HFF-Myc (cell line): Measurements from ENCODE around the gene HMGA1.

ENCODE experiments used
- DNase-seq: peaks from one replicate; pipeline ENCODE4 v3.0.0-alpha.2; 2011; ENCODE audit warnings: low read depth; ENCODE audit errors: extremely low read depth
- H3K4me3 ChIP-seq: replicated peaks from 2 replicates; pipeline ENCODE4 v1.5.1; 2011; ENCODE audit warnings: low read depth, mild to moderate bottlenecking, control low read depth, low read length
- TF ChIP-seq, protein P1 (sequence below): IDR thresholded peaks from 2 replicates; pipeline ENCODE4 v1.5.1; 2012; ENCODE audit warnings: mild to moderate bottlenecking, low read depth, low read length, control low read depth; ENCODE audit errors: missing control alignments

HMGA1 gene, protein sequence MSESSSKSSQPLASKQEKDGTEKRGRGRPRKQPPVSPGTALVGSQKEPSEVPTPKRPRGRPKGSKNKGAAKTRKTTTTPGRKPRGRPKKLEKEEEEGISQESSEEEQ

DNA sequence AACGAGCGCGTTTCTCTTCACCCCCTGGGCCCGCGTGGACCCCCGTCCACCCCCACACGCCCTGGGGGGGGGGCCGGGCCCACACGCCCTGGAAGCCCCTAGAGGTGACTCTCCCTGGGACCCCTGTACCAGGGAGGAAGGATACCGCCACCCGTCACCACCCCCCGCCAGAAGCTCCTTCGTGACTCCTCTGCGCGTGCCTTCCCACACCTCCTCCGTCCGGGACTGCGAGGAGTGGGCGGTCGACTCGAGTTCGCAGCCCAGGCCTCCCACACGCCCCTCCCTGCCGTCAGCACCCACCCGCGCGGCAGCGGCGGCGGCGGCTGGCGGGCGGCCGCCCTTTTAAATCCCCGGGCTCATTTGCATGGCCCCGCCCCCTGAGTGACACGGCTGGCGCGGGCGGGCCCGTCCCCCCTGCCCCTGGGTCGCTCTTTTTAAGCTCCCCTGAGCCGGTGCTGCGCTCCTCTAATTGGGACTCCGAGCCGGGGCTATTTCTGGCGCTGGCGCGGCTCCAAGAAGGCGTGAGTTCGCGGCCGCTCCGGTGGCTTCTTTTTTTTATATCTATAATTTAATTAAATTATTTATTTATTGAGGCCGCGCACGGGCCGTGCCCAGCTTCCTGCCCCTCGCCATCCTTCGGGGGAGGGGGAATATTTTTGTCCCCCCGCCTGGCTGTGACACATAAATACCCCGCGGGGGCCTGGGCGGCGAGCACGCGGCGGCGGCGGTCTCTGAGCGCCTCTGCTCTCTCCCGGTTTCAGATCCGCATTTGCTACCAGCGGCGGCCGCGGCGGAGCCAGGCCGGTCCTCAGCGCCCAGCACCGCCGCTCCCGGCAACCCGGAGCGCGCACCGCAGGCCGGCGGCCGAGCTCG is at the start of gene HMGA1:
Gene HMGA1 (plus strand): TSS at position 431 of the 873 bp plus-strand sequence. CDS start 3,908 bp downstream, outside the sequence.
- no peak for DNase-seq
- H3K4me3 ChIP-seq, result peak within 1 kb of the TSS; percentile 69
- TF ChIP-seq, protein P1, sequence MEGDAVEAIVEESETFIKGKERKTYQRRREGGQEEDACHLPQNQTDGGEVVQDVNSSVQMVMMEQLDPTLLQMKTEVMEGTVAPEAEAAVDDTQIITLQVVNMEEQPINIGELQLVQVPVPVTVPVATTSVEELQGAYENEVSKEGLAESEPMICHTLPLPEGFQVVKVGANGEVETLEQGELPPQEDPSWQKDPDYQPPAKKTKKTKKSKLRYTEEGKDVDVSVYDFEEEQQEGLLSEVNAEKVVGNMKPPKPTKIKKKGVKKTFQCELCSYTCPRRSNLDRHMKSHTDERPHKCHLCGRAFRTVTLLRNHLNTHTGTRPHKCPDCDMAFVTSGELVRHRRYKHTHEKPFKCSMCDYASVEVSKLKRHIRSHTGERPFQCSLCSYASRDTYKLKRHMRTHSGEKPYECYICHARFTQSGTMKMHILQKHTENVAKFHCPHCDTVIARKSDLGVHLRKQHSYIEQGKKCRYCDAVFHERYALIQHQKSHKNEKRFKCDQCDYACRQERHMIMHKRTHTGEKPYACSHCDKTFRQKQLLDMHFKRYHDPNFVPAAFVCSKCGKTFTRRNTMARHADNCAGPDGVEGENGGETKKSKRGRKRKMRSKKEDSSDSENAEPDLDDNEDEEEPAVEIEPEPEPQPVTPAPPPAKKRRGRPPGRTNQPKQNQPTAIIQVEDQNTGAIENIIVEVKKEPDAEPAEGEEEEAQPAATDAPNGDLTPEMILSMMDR, result no peak

- DNase-seq, result no peak
- TF ChIP-seq, protein P1, result no peak
- H3K4me3 ChIP-seq, result no peak overlapping the region
Measured at GRCh38 chr6:34189806-34190503, 46.7 kb upstream of the HMGA1 start.

GRCh38 chr6:34190504-34191122 is 46.1 kb upstream of the HMGA1 start:
- no peak overlapping the region for H3K4me3 ChIP-seq
- no peak for DNase-seq
- TF ChIP-seq, protein P1, result no peak

- TF ChIP-seq, protein P1, result no peak
- no peak for DNase-seq
- H3K4me3 ChIP-seq, result no peak overlapping the region
Measured at GRCh38 chr6:34194772-34195171, 41.9 kb upstream of the HMGA1 start.

DNA sequence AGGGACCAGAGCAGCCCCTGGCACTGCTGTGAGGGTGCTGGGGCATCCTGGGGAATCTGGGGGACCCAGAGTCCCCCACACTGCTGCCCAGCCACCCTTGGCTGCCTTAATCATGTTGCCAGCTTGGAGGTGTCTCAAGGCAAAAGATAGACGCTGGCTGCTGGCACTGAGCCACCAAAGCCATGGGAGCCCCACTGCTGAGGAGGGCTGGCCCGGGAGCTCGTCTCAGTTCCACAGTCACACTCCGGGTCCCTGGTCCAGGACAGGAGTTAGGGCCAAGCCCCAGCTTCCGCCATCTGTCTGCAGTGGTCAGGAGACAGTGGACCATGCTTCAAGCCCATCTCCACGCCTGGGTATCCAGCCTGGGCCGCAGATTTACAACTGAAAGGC is 41.0 kb upstream of the HMGA1 start:
- TF ChIP-seq, protein P1, result no peak
- H3K4me3 ChIP-seq, result no peak overlapping the region
- DNase-seq, result no peak

DNA sequence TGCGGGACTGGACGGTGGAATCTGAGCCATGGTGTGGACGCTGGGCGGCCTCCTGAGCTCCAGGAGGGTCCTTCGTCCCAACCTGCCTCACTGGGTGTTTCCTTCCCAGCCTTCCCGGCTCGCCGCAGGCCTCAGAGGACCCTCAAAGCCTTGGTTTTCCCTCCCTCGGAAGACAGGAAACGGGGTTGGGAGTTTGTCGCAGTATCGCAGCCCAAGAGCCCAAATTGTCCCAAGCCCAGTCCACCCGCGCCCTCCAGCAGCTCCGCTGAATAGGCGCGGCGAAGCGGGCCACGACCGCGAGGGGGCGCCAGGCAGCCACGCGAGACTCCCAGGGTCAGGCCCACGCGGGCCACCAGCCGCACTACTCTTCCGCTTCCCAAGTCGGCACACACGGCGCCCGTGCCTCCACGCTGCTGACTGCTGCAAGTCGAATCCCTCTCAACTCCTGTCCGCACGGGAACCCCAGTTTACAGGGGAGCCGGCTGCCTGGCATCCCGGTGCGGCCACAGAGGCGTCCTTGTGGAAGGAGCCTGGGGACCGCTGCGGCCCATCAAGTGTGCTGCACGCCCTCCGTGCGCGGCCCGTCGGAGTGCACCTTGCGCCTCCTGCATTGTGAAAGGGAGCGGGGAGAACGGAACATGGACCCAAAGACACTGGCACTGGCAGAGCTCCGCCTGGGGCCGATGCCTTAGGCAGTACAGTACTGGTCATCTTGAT is 40.4 kb upstream of the HMGA1 start:
- peak overlapping the region; percentile 36 for H3K4me3 ChIP-seq
- DNase-seq, result peak; percentile 17
- TF ChIP-seq, protein P1, result peak; percentile 92
